HepG2 (cell line): ENCODE measurements around the gene HMX1. TPM values are rescaled to one million over a fixed set of nuclear protein-coding genes. Genes with fewer than 3 reads are reported as not detected.

Experiments used
- ATAC-seq: fragments of 200-7000 bp; cut with Tn5 transposase; 3 replicates; pipeline ENCODE4 v1.9.1; 2020; ENCODE audit warnings: mild to moderate bottlenecking, moderate library complexity
- BruUV-seq: library from RNA; stranded (reverse); fragments of 400-500 nt; replicated peaks from 2 replicates; lab custom pipeline; 2021; lab: Mats Ljungman, UMichigan
- CTCF ChIA-PET: fragments of 300-600 bp; formaldehyde crosslinking; extraction: SDS; loops from one replicate; lab custom pipeline; 2021; ENCODE audit warnings: low total read pairs, inconsistent platforms, low intra/inter-chr PET ratio; lab: Yijun Ruan, JAX
- POLR2A ChIA-PET: fragments of 350-600 bp; sonication (Branson Sonifier 250); formaldehyde crosslinking; loops from one replicate; lab custom pipeline; 2020; ENCODE audit warnings: antibody characterized with exemption, inconsistent platforms; lab: Yijun Ruan, JAX
- DNase-seq: peaks from one replicate; pipeline ENCODE4 v3.0.0-alpha.2; 2015; ENCODE audit warnings: low spot score
- FAIRE-seq: peaks from 3 replicates; lab custom pipeline; 2011; peaks lifted over from hg19 to GRCh38; lab: Jason Lieb, UNC
- H2AFZ ChIP-seq: one replicate; pipeline ENCODE4 v1.6.1; 2011; ENCODE audit warnings: low read length, inconsistent platforms
- H3K27ac ChIP-seq: fragments of 300-600 bp; 3 replicates; pipeline ENCODE4 v1.8.0; 2011; ENCODE audit warnings: mixed run types, mild to moderate bottlenecking, mixed read lengths, low read length, inconsistent platforms; ENCODE audit not compliant: insufficient read depth; ENCODE audit errors: extremely low read length
- H3K27me3 ChIP-seq, 2 experiments: fragments of 200-600 bp in 1 of 2; 2 replicates in 1 of 2; 3 replicates in 1 of 2; pipeline versions ENCODE4 v1.6.0 to v1.8.0; 2011; ENCODE audit warnings: low read length in 2 of 2, mild to moderate bottlenecking in 2 of 2, moderate library complexity in 2 of 2, inconsistent platforms in 1 of 2; ENCODE audit not compliant: insufficient read depth in 2 of 2, control insufficient read depth in 1 of 2
- H3K36me3 ChIP-seq, 2 experiments: fragments of 200-600 bp in 1 of 2; replicated peaks in 1 of 2; 2 replicates in 1 of 2; 3 replicates in 1 of 2; pipeline versions ENCODE4 v1.5.1 to v1.8.0; 2011; ENCODE audit warnings: low read length in 2 of 2, inconsistent platforms in 1 of 2; ENCODE audit not compliant: insufficient read depth in 2 of 2, control insufficient read depth in 1 of 2
- H3K4me1 ChIP-seq: 2 replicates; pipeline ENCODE4 v1.5.1; 2012; ENCODE audit warnings: low read length, inconsistent platforms; ENCODE audit not compliant: insufficient read depth
- H3K4me2 ChIP-seq: 2 replicates; pipeline ENCODE4 v1.6.0; 2011; ENCODE audit warnings: low read depth, low read length, inconsistent platforms
- H3K4me3 ChIP-seq, 3 experiments: fragments of 200-600 bp in 1 of 3; sonication (generic), shearing (Covaris generic) in 1 of 3; replicated peaks in 1 of 3; 2 replicates each; pipeline ENCODE4 v1.5.1; 2011 to 2016; ENCODE audit warnings: low read length in 3 of 3, inconsistent platforms in 2 of 3, low read depth in 2 of 3, mild to moderate bottlenecking in 2 of 3, control low read depth in 1 of 3, mixed read lengths in 1 of 3; ENCODE audit not compliant: insufficient read depth in 1 of 3
- H3K79me2 ChIP-seq: one replicate; pipeline ENCODE4 v1.6.1; 2011; ENCODE audit warnings: low read length, inconsistent platforms; ENCODE audit not compliant: insufficient read depth
- H3K9ac ChIP-seq: 2 replicates; pipeline ENCODE4 v1.6.0; 2011; ENCODE audit warnings: mild to moderate bottlenecking, low read depth, low read length, inconsistent platforms; ENCODE audit not compliant: insufficient read depth
- H3K9me3 ChIP-seq: 2 replicates; pipeline ENCODE4 v1.5.1; 2012; ENCODE audit warnings: mild to moderate bottlenecking, low read length
- H4K20me1 ChIP-seq: 2 replicates; pipeline ENCODE4 v1.6.0; 2011; ENCODE audit warnings: inconsistent platforms, mild to moderate bottlenecking, low read length, moderate library complexity; ENCODE audit not compliant: insufficient read depth
- KLF6 ChIP-seq: IDR thresholded peaks from 2 replicates; pipeline ENCODE4 v1.8.0; 2016; ENCODE audit warnings: missing biosample characterization, missing genetic modification reagents
- MAFK ChIP-seq, 2 experiments: IDR thresholded peaks in 1 of 2; conservative IDR thresholded peaks in 1 of 2; 2 replicates each; pipeline ENCODE4 v1.6.1; 2011; ENCODE audit warnings: improper control_type of control experiment in 2 of 2, low read length in 2 of 2
- NR3C1 ChIP-seq: sonication (generic); formaldehyde crosslinking; IDR thresholded peaks from 2 replicates; pipeline ENCODE4 v1.4.0; 2020; ENCODE audit warnings: missing genetic modification reagents
- RXRB ChIP-seq: IDR thresholded peaks from 2 replicates; pipeline ENCODE4 v1.6.1; 2016; ENCODE audit warnings: borderline replicate concordance, missing genetic modification reagents, missing compliant biosample characterization
- SMAD3 ChIP-seq: sonication (generic); formaldehyde crosslinking; IDR thresholded peaks from 2 replicates; pipeline ENCODE4 v1.4.0; 2020; ENCODE audit warnings: missing genetic modification reagents
- YEATS2 ChIP-seq: sonication (generic); formaldehyde crosslinking; IDR thresholded peaks from 2 replicates; pipeline ENCODE4 v1.4.0; 2020; ENCODE audit warnings: missing genetic modification reagents, borderline replicate concordance
- ZNF331 ChIP-seq: sonication (generic); formaldehyde crosslinking; IDR thresholded peaks from 2 replicates; pipeline ENCODE4 v1.4.0; 2020; ENCODE audit warnings: missing genetic modification reagents
- ZNF44 ChIP-seq: sonication (generic); formaldehyde crosslinking; IDR thresholded peaks from 2 replicates; pipeline ENCODE4 v1.5.1; 2020; ENCODE audit warnings: mild to moderate bottlenecking, missing genetic modification reagents
- ZNF674 ChIP-seq: sonication (generic); formaldehyde crosslinking; IDR thresholded peaks from 2 replicates; pipeline ENCODE4 v1.5.0; 2020; ENCODE audit warnings: low read depth, mild to moderate bottlenecking, missing genetic modification reagents
- ZSCAN12 ChIP-seq: sonication (generic); formaldehyde crosslinking; IDR thresholded peaks from 2 replicates; pipeline ENCODE4 v1.9.0; 2021; ENCODE audit warnings: mild to moderate bottlenecking, missing genetic modification reagents
- ZSCAN25 ChIP-seq: sonication (generic); formaldehyde crosslinking; IDR thresholded peaks from 2 replicates; pipeline ENCODE4 v1.8.0; 2022; ENCODE audit warnings: mild to moderate bottlenecking, missing genetic modification reagents
- WGBS: methylation state at CpG from one replicate; pipeline ENCODE4 v1.1.6; 2017; ENCODE audit warnings: low lambda C conversion rate; 5-methylcytosine and 5-hydroxymethylcytosine counted together
- in situ Hi-C: cut with HindIII; loops from 2 replicates; pipeline ENCODE4 v1.10.0; 2017; ENCODE audit warnings: low pct_unique_long_range_greater_than_20kb; ENCODE audit not compliant: extremely low pct_ligation_motif_present
- intact Hi-C: fragments of 100-400 bp; cut with micrococcal nuclease; formaldehyde crosslinking; loops from one replicate; pipeline ENCODE4 v1.10.0; 2022; ENCODE audit not compliant: unreplicated experiment
- polyA plus RNA-seq, 8 experiments: library from polyadenylated mRNA; depleted of rRNA in 3 of 8; stranded (reverse) in 7 of 8; unstranded in 1 of 8; fragments of >200 nt; fragmentation: Illumina TruSeq in 4 of 8; extraction: Trizol in 4 of 8; gene quantifications; 2 replicates each; pipeline versions ENCODE4 v1.2.1 to v1.2.3, GENCODE V29; 2011 to 2016; ENCODE audit warnings: low read depth in 4 of 8, missing spikeins in 1 of 8, mixed read lengths in 1 of 8; ENCODE audit not compliant: insufficient read depth in 1 of 8
- total RNA-seq, 5 experiments: library from RNA; depleted of rRNA; stranded (reverse); fragments of >200 nt; fragmentation: Illumina TruSeq; extraction: Trizol; gene quantifications; 2 replicates each; pipeline ENCODE4 v1.2.3, GENCODE V29; 2016; ENCODE audit warnings: low read depth in 1 of 5
- TF ChIP-seq, protein P1 (sequence below): sonication (generic); formaldehyde crosslinking; IDR thresholded peaks from 2 replicates; pipeline ENCODE4 v1.4.0; 2020; ENCODE audit warnings: mild to moderate bottlenecking, low read depth, missing genetic modification reagents
- TF ChIP-seq, protein P2 (sequence below): sonication (generic); formaldehyde crosslinking; IDR thresholded peaks from 2 replicates; pipeline ENCODE4 v1.8.1; 2023; ENCODE audit warnings: missing genetic modification reagents, inconsistent platforms, borderline replicate concordance
- TF ChIP-seq, protein P3 (sequence below): fragments of 450-650 bp; IDR thresholded peaks from 2 replicates; pipeline ENCODE4 v1.6.1; 2017
- TF ChIP-seq, protein P4 (sequence below): IDR thresholded peaks from 2 replicates; pipeline ENCODE4 v1.6.1; 2016; ENCODE audit warnings: low read depth, control low read depth

The HMX1 gene
- total and polyA plus RNA-seq, 2 of the 13 experiments (the other 11 are each of a cell fraction or from before 2014, with no cell fraction given), result not detected

DNA sequence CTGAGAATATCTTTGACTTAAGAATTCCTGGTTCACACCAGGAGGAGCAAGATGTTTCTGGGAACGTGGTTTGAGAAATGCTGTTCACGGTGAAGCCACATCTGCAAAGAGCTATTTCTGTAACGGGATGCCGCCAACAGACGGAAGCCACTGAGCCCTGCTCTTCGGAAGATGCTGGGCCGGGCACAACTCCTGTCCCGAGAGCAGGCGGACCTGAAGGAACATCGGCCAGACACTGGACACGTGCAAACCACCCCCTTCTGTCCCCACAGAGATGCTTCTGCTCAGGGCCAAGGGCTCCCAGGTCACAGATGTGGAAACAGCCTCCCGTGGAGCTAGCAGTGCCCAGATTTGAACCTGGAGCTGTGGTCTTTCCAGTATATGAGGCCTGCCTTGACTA lies 24.3 kb downstream of the HMX1 start:
- no peak for ATAC-seq
- Histone ChIP-seq H3K79me2 (no peaks in the 10 kb centered on the region), H3K4me3 (no peak overlapping the region), H3K27ac (no peak overlapping the region), H2AFZ (no peak overlapping the region)
- CTCF ChIA-PET, result no interaction called here
- DNase-seq, result no peak
- TF ChIP-seq NR3C1 (CRISPR knock-in tag) (no peak), ZNF674 (CRISPR knock-in tag) (no peak), ZSCAN25 (CRISPR knock-in tag) (no peak), ZSCAN12 (no peak), ZNF44 (CRISPR knock-in tag) (no peak), ZNF331 (CRISPR knock-in tag) (no peak), YEATS2 (CRISPR knock-in tag) (no peak), RXRB (CRISPR knock-in tag) (no peak), SMAD3 (no peak), MAFK (conservative IDR thresholded peaks at IDR 0.05 in 1 of 2, IDR thresholded peaks at IDR 0.05 in 1 of 2; ENCODE audit: low read length in 2 of 2) (no peak), KLF6 (CRISPR knock-in tag) (no peak)
- TF ChIP-seq, protein P1, sequence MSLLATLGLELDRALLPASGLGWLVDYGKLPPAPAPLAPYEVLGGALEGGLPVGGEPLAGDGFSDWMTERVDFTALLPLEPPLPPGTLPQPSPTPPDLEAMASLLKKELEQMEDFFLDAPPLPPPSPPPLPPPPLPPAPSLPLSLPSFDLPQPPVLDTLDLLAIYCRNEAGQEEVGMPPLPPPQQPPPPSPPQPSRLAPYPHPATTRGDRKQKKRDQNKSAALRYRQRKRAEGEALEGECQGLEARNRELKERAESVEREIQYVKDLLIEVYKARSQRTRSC (CRISPR knock-in tag), result no peak
- TF ChIP-seq, protein P2, sequence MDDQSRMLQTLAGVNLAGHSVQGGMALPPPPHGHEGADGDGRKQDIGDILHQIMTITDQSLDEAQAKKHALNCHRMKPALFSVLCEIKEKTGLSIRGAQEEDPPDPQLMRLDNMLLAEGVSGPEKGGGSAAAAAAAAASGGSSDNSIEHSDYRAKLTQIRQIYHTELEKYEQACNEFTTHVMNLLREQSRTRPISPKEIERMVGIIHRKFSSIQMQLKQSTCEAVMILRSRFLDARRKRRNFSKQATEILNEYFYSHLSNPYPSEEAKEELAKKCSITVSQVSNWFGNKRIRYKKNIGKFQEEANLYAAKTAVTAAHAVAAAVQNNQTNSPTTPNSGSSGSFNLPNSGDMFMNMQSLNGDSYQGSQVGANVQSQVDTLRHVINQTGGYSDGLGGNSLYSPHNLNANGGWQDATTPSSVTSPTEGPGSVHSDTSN (CRISPR knock-in tag), result no peak
- TF ChIP-seq, protein P3, sequence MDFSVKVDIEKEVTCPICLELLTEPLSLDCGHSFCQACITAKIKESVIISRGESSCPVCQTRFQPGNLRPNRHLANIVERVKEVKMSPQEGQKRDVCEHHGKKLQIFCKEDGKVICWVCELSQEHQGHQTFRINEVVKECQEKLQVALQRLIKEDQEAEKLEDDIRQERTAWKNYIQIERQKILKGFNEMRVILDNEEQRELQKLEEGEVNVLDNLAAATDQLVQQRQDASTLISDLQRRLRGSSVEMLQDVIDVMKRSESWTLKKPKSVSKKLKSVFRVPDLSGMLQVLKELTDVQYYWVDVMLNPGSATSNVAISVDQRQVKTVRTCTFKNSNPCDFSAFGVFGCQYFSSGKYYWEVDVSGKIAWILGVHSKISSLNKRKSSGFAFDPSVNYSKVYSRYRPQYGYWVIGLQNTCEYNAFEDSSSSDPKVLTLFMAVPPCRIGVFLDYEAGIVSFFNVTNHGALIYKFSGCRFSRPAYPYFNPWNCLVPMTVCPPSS, result no peak
- TF ChIP-seq, protein P4, sequence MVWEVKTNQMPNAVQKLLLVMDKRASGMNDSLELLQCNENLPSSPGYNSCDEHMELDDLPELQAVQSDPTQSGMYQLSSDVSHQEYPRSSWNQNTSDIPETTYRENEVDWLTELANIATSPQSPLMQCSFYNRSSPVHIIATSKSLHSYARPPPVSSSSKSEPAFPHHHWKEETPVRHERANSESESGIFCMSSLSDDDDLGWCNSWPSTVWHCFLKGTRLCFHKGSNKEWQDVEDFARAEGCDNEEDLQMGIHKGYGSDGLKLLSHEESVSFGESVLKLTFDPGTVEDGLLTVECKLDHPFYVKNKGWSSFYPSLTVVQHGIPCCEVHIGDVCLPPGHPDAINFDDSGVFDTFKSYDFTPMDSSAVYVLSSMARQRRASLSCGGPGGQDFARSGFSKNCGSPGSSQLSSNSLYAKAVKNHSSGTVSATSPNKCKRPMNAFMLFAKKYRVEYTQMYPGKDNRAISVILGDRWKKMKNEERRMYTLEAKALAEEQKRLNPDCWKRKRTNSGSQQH, result no peak
- TF ChIP-seq, all 625 proteins: peak for 0
- POLR2A ChIA-PET, result no interaction called here
- intact Hi-C loops (no loop called here), in situ Hi-C loops (no loop called here)
- 27% methylated on average over 12 of the region's 12 CpGs for WGBS
- Histone ChIP-seq H3K36me3 (no peaks in the 10 kb centered on the region), H3K4me1 (no peaks in the 10 kb centered on the region), H3K9me3 (no peaks in the 10 kb centered on the region), H3K9ac (no peak overlapping the region), H3K27me3 (peaks cover 5 to 37% of the 10 kb centered on the region in 2 experiments; a peak in 4 of 5 replicates), H3K4me2 (no peak overlapping the region), H4K20me1 (no peaks in the 10 kb centered on the region)
- FAIRE-seq, result no peak
- no TSS peak for BruUV-seq
